GM06990 (cell line): ENCODE data around the gene BAIAP2L1.

Experiments
- DNase-seq: peaks from one replicate; pipeline ENCODE4 v3.0.0-alpha.2; 2011; ENCODE audit not compliant: insufficient read length; ENCODE audit errors: extremely low read depth
- H3K27me3 ChIP-seq: replicated peaks from 2 replicates; pipeline ENCODE4 v1.6.0; 2011; ENCODE audit warnings: low read length; ENCODE audit not compliant: control insufficient read depth, insufficient read depth
- H3K36me3 ChIP-seq: 2 replicates; pipeline ENCODE4 v1.5.1; 2011; ENCODE audit warnings: low read length; ENCODE audit not compliant: control insufficient read depth, insufficient read depth
- H3K4me3 ChIP-seq: replicated peaks from 2 replicates; pipeline ENCODE4 v1.5.1; 2011; ENCODE audit warnings: low read depth, mild to moderate bottlenecking, control low read depth, low read length
- CTCF ChIP-seq: IDR thresholded peaks from 2 replicates; pipeline ENCODE4 v1.5.1; 2011; ENCODE audit warnings: low read length, control low read depth, mild to moderate bottlenecking, inconsistent platforms; ENCODE audit not compliant: insufficient read depth, poor library complexity, severe bottlenecking

Gene BAIAP2L1

GRCh38 chr7:98312201-98312600, 88.7 kb downstream of the BAIAP2L1 start:
- Histone ChIP-seq H3K27me3 (no peaks in the 10 kb centered on the region), H3K36me3 (peaks cover 26% of the 10 kb centered on the region), H3K4me3 (no peak overlapping the region)
- no peak for TF ChIP-seq CTCF
- no peak for DNase-seq

GRCh38 chr7:98309566-98309965, 91.3 kb downstream of the BAIAP2L1 start:
- Histone ChIP-seq H3K36me3 (peaks cover 37% of the 10 kb centered on the region), H3K27me3 (no peaks in the 10 kb centered on the region), H3K4me3 (no peak overlapping the region)
- no peak for DNase-seq
- TF ChIP-seq CTCF = no peak

GRCh38 chr7:98307971-98308466, 92.9 kb downstream of the BAIAP2L1 start:
- DNase-seq = no peak
- Histone ChIP-seq H3K36me3 (peaks cover 43% of the 10 kb centered on the region), H3K27me3 (no peaks in the 10 kb centered on the region), H3K4me3 (no peak overlapping the region)
- no peak for TF ChIP-seq CTCF

- Histone ChIP-seq H3K27me3 (no peaks in the 10 kb centered on the region), H3K36me3 (peaks cover 44% of the 10 kb centered on the region), H3K4me3 (no peak overlapping the region)
- no peak for DNase-seq
- TF ChIP-seq CTCF = no peak
Measured at GRCh38 chr7:98305951-98306535, 94.8 kb downstream of the BAIAP2L1 start.

- TF ChIP-seq CTCF = no peak
- H3K36me3 ChIP-seq = peaks cover 45% of the 10 kb centered on the region
- H3K4me3 ChIP-seq = no peak overlapping the region
- no peaks in the 10 kb centered on the region for H3K27me3 ChIP-seq
- no peak for DNase-seq
Measured at GRCh38 chr7:98303906-98304305, 97.0 kb downstream of the BAIAP2L1 start.
